SU-DHL-6 (cell line): ENCODE measurements around the gene ARHGAP4.

ENCODE experiments used
- H2AFZ ChIP-seq: fragments of 200-600 bp; sonication (generic); 2 replicates; pipeline ENCODE4 v1.6.1; 2014; ENCODE audit warnings: low read depth, mild to moderate bottlenecking, moderate library complexity, mixed read lengths, antibody characterized with exemption, low read length; ENCODE audit not compliant: severe bottlenecking
- H3F3A ChIP-seq: fragments of 200-600 bp; shearing (Covaris generic); 2 replicates; pipeline ENCODE4 v1.6.0; 2016; ENCODE audit warnings: antibody characterized with exemption, mild to moderate bottlenecking; ENCODE audit not compliant: insufficient read depth
- H3K27ac ChIP-seq: fragments of 200-600 bp; sonication (generic); 2 replicates; pipeline ENCODE4 v1.5.1; 2016; ENCODE audit warnings: low read depth, mild to moderate bottlenecking, low read length, moderate library complexity, mixed read lengths
- H3K27me3 ChIP-seq: fragments of 200-600 bp; sonication (generic), shearing (Covaris generic); 2 replicates; pipeline ENCODE4 v1.6.0; 2014; ENCODE audit warnings: mild to moderate bottlenecking, low read length
- H3K36me3 ChIP-seq: fragments of 200-600 bp; sonication (generic); 2 replicates; pipeline ENCODE4 v1.6.1; 2014; ENCODE audit warnings: mild to moderate bottlenecking, low read length, mixed read lengths
- H3K4me2 ChIP-seq: fragments of 300-600, 200-600 bp; shearing (Covaris generic), sonication (generic); 2 replicates; pipeline ENCODE4 v1.6.0; 2014; ENCODE audit warnings: low read length, low read depth, mild to moderate bottlenecking; ENCODE audit not compliant: poor library complexity, severe bottlenecking
- H3K4me3 ChIP-seq: fragments of 200-600 bp; sonication (generic); 2 replicates; pipeline ENCODE4 v1.5.1; 2014; ENCODE audit warnings: antibody characterized with exemption, low read length, mild to moderate bottlenecking, mixed read lengths; ENCODE audit not compliant: insufficient read depth, poor library complexity, severe bottlenecking
- H3K79me2 ChIP-seq: fragments of 200-600 bp; sonication (generic); 2 replicates; pipeline ENCODE4 v1.6.1; 2014; ENCODE audit warnings: mild to moderate bottlenecking, low read length, moderate library complexity; ENCODE audit not compliant: insufficient read depth
- H3K9ac ChIP-seq: fragments of 200-600 bp; sonication (generic); 2 replicates; pipeline ENCODE4 v1.7.0; 2014; ENCODE audit warnings: mild to moderate bottlenecking, low read length
- H3K9me2 ChIP-seq: fragments of 200-600 bp; sonication (generic); replicated peaks from 2 replicates; pipeline ENCODE4 v1.6.1; 2014; ENCODE audit warnings: low read length; ENCODE audit not compliant: insufficient read depth
- H3K9me3 ChIP-seq: fragments of 200-600 bp; sonication (generic); 2 replicates; pipeline ENCODE4 v1.6.1; 2014; ENCODE audit warnings: low read length, mixed read lengths; ENCODE audit not compliant: insufficient read depth
- H4K20me1 ChIP-seq: fragments of 200-600 bp; sonication (generic); 2 replicates; pipeline ENCODE4 v1.6.1; 2014; ENCODE audit warnings: low read depth, mild to moderate bottlenecking, antibody characterized with exemption, low read length, moderate library complexity, mixed read lengths
- EZH2phosphoT487 ChIP-seq: fragments of 200-600 bp; sonication (generic), shearing (Covaris generic); conservative IDR thresholded peaks from 2 replicates; pipeline ENCODE4 v1.6.1; 2018; ENCODE audit warnings: mild to moderate bottlenecking, antibody characterized with exemption, low read length, moderate library complexity, mixed read lengths
- TF ChIP-seq, protein P1 (sequence below): fragments of 200-600 bp; sonication (generic); IDR thresholded peaks from one replicate; pipeline ENCODE4 v1.5.1; 2017; ENCODE audit warnings: antibody characterized with exemption, mild to moderate bottlenecking, low read length, moderate library complexity; ENCODE audit not compliant: insufficient read depth, poor library complexity, severe bottlenecking

Gene ARHGAP4

DNA sequence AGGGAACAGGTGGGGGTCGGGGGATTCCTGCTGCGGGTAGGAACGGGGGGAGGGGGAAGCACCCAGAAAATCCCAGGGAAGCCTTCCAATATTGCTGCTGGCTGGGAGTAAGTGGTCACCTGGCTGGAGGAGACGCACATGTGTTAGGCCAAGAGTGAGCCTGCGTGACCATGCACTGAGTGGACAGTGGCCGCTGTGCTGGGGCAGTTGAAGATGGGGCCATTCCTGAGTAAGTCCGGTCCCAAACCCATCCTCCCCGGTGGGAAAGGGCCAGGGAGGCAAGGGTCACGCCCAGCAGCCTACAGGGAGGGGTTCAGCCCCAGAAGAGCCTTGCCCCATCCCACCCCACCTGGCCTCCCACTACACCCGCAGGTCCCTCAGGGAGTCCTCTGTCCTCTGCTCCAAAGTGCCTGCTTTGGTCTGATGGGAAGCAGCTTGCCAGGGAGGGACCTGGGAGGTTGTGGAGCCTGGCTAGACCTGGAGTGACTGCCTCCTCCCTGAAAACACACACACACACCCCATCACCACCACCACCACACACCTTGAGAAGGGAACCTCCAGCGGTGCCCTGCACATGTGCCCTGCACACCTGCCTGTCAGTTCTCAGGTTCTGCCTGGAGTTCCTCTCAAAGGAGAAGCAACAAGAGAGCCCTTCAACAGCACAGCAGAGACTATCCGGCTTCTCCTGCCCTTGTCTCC, 46.2 kb downstream of the ARHGAP4 start:
- Histone ChIP-seq H3K4me2 (no peak overlapping the region), H4K20me1 (no peaks in the 10 kb centered on the region), H3K9me3 (no peaks in the 10 kb centered on the region), H3K9me2 (no peaks in the 10 kb centered on the region), H3K27ac (no peak overlapping the region), H3K27me3 (no peaks in the 10 kb centered on the region), H3K9ac (no peak overlapping the region), H3K79me2 (no peaks in the 10 kb centered on the region), H2AFZ (no peak overlapping the region), H3K4me3 (no peak overlapping the region), H3F3A (no peaks in the 10 kb centered on the region), H3K36me3 (no peaks in the 10 kb centered on the region)
- no peak for TF ChIP-seq EZH2phosphoT487
- TF ChIP-seq, protein P1, sequence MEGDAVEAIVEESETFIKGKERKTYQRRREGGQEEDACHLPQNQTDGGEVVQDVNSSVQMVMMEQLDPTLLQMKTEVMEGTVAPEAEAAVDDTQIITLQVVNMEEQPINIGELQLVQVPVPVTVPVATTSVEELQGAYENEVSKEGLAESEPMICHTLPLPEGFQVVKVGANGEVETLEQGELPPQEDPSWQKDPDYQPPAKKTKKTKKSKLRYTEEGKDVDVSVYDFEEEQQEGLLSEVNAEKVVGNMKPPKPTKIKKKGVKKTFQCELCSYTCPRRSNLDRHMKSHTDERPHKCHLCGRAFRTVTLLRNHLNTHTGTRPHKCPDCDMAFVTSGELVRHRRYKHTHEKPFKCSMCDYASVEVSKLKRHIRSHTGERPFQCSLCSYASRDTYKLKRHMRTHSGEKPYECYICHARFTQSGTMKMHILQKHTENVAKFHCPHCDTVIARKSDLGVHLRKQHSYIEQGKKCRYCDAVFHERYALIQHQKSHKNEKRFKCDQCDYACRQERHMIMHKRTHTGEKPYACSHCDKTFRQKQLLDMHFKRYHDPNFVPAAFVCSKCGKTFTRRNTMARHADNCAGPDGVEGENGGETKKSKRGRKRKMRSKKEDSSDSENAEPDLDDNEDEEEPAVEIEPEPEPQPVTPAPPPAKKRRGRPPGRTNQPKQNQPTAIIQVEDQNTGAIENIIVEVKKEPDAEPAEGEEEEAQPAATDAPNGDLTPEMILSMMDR = no peak

DNA sequence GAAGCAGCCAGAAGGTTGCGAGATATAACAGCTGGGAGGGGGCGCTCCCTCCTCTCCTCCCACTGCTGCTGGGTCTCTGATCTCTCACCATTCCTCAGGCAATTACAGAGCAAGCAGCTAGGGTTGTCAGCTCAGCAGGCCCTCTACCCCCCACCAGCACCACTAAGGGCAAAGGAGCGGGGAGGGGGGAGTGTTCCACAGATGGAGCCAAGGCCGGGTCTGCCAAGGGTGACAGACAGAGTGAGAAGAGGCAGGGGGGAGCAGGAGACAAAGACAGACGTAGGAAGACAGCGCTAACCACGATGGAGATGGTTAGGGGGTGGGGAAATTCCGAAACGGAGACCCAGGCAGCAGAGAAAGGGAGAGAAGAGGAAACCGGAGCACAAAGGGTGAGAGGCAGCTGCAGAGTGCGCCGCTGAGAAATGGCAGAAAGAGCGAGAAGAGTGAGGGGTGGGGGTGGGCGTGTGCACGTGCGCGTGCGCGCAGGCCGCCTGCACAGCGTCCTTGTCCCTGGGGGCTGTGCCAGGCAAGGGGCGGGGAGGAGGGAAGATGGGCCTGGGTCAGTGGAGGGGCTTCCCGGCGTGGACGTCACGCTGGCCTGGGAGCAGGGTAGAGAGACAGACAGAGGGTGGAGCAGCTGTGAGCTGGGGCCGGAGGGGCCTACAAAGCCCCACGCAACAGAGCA, 47.0 kb downstream of the ARHGAP4 start:
- Histone ChIP-seq H3K9ac (no peak overlapping the region), H3K9me2 (no peaks in the 10 kb centered on the region), H2AFZ (no peak overlapping the region), H3K27me3 (no peaks in the 10 kb centered on the region), H3K9me3 (no peaks in the 10 kb centered on the region), H3K4me3 (no peak overlapping the region), H3K79me2 (no peaks in the 10 kb centered on the region), H3F3A (no peaks in the 10 kb centered on the region), H3K36me3 (no peaks in the 10 kb centered on the region), H4K20me1 (no peaks in the 10 kb centered on the region), H3K4me2 (no peak overlapping the region), H3K27ac (no peak overlapping the region)
- TF ChIP-seq, protein P1 = no peak
- no peak for TF ChIP-seq EZH2phosphoT487

DNA sequence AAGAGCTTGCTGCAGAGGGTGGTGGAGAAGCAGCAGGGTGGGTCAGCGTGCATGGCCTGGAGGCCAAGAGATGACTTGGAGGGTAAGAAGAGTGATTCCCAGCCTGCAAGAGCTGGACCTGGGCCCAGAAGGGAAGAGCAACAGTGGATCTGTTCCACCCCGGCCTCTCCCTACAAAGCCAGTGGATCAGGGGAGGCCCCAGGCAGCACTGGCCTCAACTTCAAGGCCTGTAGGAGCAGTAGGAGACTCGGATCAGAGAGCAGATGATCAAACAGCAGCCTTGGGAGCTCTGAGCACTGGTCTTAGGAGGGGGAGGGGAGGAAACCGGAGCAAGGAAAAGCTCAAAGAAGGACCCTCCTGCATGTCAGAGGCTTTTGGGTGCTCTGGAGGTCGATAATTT, 47.7 kb downstream of the ARHGAP4 start:
- H3K9me2 ChIP-seq = no peaks in the 10 kb centered on the region
- H2AFZ ChIP-seq = no peak overlapping the region
- H3K27me3 ChIP-seq = no peaks in the 10 kb centered on the region
- no peak overlapping the region for H3K4me3 ChIP-seq
- H3K36me3 ChIP-seq = no peaks in the 10 kb centered on the region
- H3F3A ChIP-seq = no peaks in the 10 kb centered on the region
- H4K20me1 ChIP-seq = no peaks in the 10 kb centered on the region
- H3K79me2 ChIP-seq = no peaks in the 10 kb centered on the region
- H3K4me2 ChIP-seq = no peak overlapping the region
- no peaks in the 10 kb centered on the region for H3K9me3 ChIP-seq
- no peak overlapping the region for H3K27ac ChIP-seq
- TF ChIP-seq, protein P1 = no peak
- no peak for TF ChIP-seq EZH2phosphoT487
- no peak overlapping the region for H3K9ac ChIP-seq
